NCI-H2227 (cell line): Measurements from ENCODE around the gene TEX9.
A peak's percentile ranks its signal among the peaks of the same experiment; 100 is the strongest.
"Not testable (repeated sequence)": the region's sequence is repeated elsewhere in the genome, so short reads cannot be mapped to it uniquely, and the experiment has no call there.

Experiments used
- DNase-seq: peaks from one replicate; lab custom pipeline; 2025; ENCODE audit not compliant: unreplicated experiment; lab: John Stamatoyannopoulos, UW

Gene TEX9

DNA sequence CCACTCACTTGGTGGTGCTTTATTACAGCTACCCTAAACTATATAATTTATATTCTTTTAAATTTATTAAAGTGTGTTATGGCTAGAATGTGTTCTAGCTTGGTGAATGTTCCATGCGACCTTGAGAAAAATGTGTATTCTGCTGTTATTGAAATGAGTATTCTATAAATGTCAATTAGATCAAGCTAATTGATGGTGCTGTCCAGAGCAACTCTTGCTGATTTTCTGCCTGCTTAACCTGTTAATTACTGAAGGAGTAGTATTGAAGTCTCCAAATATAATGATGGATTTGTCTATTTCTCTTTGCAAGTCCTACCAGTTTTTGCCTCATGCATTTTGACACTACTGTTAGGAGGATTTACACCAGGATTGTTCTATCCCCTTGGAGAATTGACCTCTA, 3.2 kb upstream of the TEX9 start:
- no peak for DNase-seq

DNA sequence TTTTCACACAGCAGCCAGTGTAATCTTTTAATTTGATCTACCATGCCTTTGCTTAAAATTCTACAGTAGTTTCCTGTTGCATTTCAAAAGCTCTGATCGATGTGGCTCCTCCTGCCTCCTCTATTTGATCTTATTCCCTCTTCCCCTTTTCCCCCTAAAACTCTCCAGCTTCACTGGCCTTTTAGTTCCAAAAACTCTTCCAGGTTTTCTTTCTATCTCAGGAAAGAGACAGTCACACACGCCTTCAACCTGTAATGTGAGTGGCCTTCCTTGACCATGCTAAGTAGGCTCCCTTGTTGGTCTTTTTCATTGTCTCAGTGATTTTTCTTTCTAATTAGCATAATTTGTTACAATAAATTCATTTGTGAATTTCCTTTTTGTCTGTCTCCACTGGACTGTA, 985 bp downstream of the TEX9 start:
- no peak for DNase-seq

DNA sequence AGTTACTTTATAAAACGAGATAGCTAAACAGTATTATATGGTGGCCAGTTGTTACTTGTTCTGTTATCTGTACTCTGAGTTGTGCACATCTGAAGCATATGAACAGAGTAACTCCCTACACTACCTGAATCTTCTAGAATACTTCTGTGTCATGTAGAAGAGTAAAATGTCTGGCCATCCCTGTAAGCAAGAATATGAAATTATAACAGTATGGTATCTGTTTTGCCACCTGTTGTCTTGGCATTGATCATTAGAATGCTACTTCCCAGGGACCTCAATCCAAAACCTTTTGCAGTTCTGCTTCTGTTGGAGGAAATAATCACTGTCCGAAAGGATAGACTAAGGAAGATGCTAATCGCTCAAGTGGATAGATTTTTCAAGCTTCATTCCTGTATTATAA, 1.9 kb downstream of the TEX9 start:
- no peak for DNase-seq

DNA sequence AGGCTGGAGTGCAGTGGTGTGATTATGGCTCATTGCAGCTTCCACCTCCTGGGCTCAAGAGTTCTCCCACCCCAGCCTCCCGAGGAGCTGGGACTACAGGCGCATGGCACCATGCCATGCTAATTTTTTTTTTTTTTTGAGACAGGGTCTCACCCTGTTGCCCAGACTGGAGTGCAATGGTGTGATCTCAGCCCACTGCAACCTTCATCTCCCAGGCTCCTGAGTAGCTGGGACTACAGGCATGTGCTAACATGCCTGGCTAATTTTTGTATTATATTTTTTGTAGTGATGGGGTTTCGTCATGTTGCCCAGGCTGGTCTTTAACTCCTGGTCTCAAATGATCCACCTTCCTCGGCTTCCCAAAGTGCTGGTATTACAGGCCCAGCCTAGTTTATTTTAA, 4.0 kb downstream of the TEX9 start:
- DNase-seq = peak; percentile 12

DNA sequence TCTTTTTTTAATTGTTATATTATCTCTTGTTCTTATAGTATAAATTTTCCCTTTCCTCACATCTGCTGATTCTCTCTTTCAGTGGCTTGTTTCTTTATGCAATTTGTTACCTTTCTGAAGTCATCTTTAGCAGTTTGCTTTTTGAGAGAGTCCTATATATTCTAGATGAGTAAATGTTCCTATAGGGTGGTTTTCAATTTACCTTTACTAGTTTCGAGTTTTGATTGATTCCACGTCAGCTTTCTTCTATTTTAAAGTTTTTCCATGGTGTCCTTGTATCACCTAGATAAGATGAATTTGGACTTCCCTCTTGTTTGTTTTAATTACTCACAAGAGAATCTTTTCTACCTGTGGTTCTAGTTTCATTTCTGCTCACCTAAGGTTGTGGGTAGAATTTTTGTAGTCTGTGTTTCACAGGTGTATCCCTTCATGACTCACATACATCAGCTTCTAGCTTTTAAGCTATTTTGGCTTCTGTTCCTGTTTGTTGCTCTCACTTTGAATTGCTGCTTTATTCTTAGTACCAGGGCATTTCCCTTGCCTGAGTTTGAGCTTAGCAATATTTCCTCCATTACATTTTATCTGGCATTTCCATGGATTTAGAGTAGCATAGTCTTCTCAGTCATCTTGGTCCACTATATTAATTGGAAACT, 6.4 kb downstream of the TEX9 start:
- DNase-seq = no peak

DNA sequence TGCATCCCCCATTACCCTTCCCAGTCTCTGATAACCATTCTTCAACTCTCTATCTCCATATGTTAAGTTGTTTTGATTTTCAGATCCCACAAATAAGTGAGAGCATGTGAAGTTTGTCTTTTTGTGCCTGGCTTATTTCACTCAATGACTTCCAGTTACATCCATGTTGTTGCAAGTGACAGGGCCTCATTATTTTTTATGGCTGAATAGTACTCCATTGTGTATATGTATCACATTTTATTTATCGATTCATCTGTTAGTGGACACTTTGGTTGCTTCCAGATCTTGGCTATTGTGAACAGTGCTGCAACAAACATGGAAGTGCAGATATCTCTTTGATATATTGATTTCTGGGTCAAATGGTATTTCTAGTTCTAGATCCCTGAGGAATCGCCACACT, 9.5 kb downstream of the TEX9 start:
- not testable (repeated sequence) for DNase-seq

DNA sequence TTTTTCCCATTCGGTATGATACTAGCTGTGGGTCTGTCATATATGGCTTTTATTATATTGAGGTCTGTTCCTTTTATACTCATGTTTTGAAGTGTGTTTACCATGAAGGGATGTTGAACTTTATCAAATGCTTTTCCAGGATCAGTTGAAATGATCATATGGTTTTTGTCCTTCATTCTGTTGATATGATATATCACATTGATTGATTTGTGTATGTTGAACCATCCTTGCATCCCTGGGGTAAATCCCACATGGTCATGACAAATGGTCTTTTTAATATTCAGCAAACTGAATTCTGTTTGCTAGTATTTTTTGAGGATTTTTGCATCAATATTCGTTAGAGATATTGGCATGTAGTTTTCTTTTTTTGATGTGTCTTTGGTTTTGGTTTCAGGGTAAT, 12.6 kb downstream of the TEX9 start:
- not testable (repeated sequence) for DNase-seq

DNA sequence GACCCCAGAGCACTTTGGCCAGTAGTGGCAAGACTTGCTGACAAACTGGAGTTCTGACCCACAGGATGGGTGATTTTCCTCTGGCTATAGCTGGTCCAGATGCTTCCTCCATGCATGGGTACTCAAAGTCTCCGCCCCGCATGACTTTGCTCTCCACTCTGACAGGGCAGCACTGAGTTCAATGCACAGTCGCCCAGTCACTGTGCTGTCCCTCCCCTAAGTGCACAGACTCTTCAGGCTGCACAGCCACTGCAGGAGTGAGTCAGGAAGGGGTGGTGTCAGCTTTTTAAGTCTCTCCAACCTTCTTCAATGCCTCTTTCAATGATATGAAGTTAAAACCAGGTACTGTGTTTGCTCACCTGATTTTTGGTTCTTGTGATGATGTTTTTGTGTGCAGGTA, 17.8 kb downstream of the TEX9 start:
- no peak for DNase-seq

DNA sequence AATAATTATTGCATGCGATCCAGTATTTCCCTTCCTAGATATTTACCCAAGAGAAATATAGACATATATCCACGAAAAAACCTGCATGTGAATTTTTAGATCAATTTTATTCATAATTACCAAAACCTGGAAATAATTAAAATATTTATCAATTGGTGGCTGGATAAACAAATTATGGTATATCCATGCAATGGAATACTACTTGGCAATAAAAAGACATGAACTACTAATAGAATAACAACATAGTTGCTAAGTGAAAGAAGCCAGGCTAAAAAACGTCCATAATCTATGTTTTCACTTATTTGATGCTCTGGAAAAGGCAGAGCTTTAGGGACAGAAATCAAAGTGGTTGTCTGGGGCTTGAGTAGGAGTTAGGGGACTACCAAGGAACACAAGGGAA, 20.7 kb downstream of the TEX9 start:
- DNase-seq = no peak

DNA sequence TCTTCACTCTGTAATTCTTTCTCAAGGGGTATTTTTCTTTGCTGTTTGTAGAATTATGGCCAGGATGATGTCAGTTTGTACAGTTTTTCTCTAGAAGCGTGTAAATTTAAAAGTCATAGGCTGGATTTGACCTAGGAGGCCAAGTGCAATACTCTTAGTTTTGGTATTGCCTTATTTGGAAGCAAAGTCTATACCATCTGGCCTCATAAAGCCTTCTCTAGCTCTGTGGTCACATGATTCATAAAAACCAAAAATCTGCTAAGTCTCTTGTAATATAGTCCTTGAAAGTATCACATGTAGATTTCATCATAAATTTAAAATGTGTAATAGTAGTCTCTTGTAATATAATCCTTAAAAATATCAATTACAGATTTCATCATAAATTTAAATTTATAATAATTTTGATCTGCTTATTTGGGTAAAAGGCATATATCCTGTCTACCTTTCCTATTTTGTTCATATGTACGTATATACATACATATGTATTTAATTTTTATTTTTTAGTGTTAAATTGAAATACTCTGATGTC, 25.6 kb downstream of the TEX9 start:
- no peak for DNase-seq

DNA sequence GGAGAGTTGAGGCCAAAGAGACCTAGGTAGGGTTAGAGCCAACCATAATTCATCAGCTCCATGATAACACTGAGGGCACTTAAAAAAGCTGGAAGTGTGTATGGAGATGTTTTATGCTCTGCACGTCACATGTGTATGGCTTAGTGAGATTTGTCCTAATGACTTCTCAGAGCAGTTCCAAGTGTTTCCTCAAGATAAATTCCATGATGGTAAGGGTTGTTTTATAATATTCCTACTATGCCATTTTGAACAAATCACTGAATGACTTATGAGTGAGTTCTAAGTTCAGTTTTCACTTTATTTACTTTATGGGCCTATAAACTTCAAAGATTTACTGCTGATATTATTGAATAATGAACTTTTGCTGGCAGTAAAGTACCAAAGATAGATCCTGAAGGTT, 28.1 kb downstream of the TEX9 start:
- no peak for DNase-seq

DNA sequence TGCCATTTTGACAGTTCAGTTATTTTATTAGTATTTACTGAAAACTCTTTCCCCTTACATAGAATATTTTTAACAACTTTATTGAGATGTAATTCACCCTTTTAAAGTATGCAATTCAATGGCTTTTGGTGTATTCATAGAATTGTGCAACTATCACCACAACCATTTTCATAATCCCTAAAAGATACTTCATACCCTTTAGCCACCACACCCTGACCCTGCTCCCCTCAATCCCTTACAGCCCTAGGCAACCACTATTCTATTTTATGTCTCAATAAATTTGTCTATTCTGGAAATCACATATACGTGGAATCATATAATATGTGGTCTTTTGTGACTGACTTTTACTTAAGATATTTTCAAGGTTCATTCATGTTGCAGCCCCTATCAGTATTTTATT, 29.7 kb downstream of the TEX9 start:
- no peak for DNase-seq

DNA sequence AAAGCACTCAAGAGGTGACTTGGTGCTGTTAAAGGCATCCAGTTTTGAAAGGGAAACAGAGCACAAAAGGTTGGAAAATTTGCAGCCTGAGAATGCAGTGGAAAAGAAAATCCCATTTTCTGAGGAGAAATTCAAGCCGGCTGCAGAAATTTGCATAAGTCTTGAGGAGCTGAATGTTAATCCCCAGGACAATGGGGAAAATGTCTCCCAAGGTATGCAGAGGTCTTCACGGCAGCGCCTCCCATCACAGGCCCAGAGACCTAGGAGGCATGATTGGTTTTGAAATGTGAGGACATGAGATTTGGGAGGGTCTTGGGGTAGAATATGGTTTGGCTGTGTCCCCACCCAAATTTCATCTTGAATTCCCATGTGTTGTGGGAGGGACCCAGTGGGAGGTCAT, 32.1 kb downstream of the TEX9 start:
- not testable (repeated sequence) for DNase-seq

DNA sequence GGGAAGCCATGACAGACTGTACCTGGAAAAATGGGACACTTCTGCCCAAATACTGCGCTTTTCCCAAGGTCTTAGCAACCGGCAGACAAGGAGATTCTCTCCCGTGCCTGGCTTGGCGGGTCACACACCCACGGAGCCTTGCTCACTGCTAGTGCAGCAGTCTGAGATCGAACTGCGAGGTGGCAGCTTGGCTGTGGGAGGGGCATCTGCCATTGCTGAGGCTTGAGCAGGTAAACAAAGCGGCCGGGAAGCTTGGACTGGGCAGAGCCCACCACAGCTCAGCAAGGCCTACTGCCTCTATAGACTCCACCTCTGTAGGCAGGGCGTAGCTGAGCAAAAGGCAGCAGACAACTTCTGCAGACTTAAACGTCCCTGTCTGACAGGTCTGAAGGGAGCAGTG, 34.0 kb downstream of the TEX9 start:
- not testable (repeated sequence) for DNase-seq

DNA sequence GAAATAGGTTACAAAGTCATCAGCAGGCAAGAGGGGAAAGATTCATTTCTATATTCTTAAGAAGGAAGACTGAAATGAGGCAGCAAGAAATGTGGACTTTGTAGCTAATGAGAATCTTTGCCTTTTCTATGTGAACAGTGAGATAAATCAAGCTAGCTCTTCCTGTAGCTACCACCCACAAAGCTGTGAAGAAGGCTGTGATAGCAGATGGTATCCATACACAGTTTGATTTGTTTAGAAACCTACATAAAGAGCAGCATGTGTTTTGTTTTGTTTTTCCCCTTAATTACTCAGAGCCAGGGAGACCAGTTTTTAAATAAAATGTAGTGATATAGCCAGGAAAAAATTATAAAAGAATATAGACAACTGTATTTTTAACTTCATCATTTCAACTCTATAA, 45.5 kb downstream of the TEX9 start:
- DNase-seq = no peak

DNA sequence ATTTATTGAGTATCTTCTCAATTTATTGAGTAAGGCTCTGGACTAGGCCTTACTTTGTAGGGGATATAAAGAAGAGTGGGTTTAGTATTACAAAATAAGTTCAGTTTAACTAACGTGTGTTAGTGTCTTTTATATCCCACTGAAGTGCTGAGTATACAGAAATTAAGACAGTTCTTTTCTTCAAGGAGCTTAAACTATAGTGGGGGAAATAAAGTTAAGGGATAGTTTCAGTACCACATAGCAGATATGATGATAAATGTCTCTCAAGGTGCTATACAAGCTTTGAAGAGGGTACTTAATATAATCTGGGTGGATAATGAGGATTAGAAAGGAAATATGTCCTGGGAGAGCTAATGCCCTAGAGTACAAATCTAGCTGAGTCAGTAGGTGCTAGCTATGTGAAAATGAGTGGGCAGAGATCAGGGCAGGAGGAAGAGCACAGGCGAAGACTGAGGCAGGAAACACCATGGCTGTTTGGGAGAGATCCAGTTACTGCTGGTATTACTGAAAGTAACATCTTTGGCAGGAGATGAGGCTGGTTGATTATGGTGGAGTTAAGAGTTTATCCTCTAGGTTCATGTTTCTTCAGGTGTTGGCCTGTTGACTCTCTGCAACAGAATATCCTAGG, 46.0 kb downstream of the TEX9 start:
- no peak for DNase-seq

DNA sequence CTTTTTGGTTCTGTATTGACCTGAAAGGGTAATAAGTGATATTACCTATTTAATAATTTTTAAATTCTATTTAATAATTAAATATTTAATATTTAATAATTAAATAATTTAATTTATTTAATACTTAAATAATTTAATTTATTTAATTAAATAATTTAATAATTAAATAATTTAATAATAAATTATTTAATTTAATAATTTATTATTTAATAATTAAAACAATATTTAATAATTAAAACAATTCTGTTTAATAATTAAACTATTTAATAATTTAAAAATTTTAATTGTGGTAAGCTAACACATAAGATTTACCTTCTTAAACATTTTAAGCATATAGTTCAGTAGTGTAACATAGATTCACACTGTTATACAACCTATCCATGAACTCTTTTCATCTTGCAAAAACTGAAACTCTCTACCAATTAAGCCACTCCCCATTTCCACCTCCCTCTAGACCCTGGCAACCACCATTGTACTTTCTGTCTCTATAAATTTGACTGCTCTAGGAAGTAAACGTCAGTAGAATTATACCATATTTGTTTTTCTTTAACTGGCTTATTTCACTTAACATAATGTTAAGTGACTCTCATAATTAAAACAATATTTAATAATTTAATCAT, 48.0 kb downstream of the TEX9 start:
- peak; percentile 2 for DNase-seq

DNA sequence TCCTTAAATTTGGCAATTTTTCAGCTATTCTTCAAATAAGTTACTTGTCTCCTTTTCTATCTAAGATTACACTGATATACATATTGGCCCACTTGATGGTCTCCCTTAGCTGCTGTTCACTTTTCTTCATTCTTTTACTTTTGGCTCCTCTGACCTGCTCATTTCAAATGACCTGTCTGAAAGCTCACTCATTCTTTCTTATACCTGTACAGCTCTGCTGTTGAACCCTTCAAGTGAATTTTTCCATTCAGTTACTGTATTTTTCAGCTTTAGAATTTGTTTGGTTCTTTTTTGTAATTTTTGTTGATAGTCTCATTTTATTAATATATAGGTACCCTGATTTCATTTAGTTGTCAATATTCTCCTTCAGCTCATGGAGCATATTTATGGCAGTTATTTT, 60.0 kb downstream of the TEX9 start:
- no peak for DNase-seq

DNA sequence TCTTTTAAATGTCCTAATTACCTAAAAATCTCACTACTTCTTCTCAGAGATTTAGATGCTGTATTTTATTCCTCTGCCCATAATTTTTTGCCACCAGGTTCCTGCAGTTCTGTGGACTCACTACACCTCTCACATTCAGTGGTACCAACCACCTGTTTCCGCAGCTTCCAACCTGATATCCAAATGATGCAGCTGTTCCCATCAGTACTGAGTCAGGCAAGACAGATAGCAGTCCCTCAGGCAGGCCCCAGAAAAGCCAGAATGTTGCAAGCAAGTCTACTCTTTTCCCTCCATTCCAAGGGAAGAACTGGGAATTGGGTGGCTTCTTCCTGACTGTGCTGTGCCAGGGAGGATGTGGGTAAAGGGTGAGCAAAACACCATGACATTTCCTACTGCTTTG, 60.8 kb downstream of the TEX9 start:
- DNase-seq = no peak

DNA sequence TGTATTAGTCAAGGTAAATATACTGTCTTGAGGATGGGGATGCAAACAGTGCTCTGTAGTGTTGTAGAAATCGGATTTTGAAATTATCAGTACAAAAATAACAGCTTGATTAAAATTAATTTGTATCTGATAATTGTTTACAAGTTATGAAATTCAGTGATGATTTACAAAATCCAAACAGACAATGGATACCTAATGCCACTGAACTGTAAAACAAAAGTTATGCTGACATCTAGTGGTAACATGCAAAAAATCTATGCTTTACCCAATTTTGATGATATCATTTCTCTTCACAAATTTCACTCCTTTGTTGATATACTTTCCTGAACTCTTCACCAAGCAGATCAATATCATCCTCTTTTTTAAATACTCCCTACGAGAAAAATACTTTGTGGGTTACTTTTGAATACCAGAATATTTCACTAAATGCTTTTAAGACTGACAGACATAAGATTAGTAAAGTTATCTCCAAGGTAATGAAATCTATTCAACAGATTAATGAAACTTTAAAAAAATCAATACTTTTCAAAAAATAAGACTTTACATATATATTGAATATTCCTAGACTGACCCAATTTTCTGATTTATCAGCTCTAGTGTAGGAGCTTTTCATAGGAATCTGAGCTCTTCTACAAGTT, 63.7 kb downstream of the TEX9 start:
- DNase-seq = peak; percentile 33

DNA sequence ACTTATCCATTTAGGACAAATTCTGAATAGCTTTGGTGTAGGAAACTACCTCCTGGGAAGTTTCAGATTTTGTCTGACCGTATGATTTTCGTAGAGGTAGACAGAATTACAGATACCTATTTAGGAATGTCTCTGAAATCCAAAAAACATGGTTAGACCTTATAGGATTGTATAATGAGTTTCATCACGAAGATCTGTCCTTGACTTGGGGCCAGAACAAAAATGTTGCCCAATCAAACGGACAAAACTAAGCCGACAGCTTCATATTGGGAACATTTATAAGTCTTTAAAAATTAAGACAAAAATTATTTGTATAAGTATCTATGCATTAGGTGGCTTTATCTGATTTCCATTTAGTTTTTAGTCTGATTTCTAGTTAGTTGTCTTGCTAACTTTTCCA, 67.1 kb downstream of the TEX9 start:
- no peak for DNase-seq

DNA sequence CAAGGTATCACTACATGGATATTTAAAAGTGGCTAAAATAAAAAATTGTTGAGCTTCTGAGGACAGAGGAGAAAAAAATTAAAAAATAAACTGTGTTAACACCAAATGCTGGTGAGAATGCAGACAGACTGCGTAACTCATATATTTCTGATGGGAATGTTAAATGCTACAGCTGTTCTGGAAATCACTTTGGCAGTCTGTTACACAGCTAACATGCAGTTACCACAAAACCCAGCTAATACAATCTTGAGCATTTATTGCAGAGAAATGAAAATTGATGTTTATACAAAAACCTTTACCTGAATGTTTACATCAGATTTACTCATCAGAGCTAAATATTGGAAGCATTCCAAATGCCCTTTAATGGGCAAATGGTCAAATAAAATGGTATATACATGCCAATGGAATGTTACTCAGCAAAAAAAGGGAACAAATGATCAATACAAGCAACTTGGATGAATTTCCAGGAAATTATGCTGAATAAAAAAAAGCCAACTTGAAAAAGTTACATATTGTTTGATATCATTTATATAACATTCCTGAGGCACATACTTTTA, 75.1 kb downstream of the TEX9 start:
- no peak for DNase-seq
